NCI-H2081 treated with DMSO at 0.1 percent for 48 hours (cell line): ENCODE measurements around the gene STIP1.

Source experiments
- DNase-seq: peaks from one replicate; lab custom pipeline; 2025; lab: John Stamatoyannopoulos, UW

STIP1 gene

GRCh38 chr11:64185693-64186491 is at the start of gene STIP1:
TSS of gene STIP1 (plus strand) at chr11:64186171. CDS start at chr11:64186262, 91 bp downstream.
- peak; percentile 99 for DNase-seq

- no peak for DNase-seq
Measured at GRCh38 chr11:64136765-64137441, 49.1 kb upstream of the STIP1 start.

GRCh38 chr11:64138398-64138797 is 47.6 kb upstream of the STIP1 start:
- no peak for DNase-seq

GRCh38 chr11:64139049-64139448 is 46.9 kb upstream of the STIP1 start:
- DNase-seq, result no peak

GRCh38 chr11:64140082-64140481 is 45.9 kb upstream of the STIP1 start:
- DNase-seq, result no peak

DNA sequence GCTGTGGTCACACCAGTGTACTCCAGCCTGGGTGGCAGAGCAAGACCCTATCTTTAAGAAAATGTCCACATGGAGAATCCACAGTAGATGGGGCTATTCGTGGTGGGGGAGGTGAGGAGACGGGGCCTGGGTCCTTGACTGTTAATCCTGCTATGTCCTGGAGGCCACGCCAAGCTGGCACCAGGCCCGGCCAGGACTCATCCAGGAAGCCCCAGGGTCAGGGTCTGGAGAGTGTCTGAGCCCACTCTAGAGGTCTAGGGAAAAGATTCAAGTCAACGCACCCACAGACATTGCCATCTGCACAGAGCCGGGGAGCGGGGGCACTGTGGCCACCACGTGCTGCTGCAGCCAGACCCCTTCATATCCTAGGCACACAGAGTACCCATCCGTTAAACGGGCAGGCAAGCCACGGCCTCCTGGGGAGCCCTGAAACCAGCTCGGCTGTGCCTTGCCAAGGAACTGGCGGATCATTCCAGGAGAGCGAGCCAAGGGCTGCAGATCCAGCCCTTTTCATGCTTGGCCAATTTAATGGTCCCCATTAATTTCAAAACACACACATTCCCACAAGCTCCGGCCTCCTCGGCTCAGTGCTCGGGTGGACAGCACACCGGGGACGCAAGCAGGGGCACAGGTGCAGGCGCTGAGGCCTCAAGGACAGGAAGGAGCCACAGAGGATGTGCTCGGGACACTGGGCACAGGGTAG is 44.7 kb upstream of the STIP1 start:
- no peak for DNase-seq

DNA sequence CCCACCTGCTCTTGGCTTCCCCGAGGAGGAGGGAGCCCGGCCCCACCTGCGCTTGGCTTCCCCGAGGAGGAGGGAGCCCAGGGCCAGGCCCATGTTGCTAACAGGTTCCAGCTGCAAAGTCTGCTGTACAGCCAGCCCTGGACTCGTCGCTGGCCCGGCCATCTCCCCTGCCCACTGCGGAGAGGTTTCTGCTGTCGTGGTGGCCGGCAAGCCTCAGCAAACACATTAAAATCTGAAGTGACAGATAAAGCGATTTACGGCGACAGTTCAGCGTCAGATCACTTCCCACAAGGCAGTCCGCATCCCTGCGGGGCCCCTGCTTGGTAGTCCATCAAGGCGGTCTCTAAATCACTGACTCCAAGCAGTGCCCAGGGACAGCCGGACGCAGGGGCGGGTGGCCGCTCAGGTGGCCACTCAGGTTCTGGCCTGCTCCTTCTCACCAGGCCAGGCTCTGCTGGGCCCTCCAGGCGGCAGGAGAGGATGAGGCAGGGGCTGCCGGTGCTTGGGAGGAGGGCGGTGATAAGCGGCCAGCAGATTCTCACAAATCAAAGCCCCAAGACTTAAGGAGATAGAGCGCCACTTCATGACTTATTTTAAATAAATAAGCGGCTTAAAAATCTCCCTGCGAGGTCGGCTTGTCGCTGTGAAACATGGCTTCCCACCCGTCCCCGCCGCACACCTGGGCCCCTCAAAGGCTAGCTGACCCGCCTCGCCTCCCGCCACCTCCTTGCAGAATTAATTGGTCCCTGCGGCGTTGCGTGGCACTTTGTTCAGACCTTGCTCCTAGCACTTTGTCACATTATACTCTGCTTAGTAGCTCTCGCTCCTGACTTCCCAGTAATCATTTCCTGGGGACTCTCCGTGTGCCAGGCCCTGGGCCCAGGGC is 41.1 kb upstream of the STIP1 start:
- no peak for DNase-seq

GRCh38 chr11:64146036-64146955 is 39.7 kb upstream of the STIP1 start:
- DNase-seq, result no peak

- peak; percentile 92 for DNase-seq
Measured at GRCh38 chr11:64148226-64148916, 37.6 kb upstream of the STIP1 start.

GRCh38 chr11:64148917-64149617 is 36.9 kb upstream of the STIP1 start:
- DNase-seq, result no peak

DNA sequence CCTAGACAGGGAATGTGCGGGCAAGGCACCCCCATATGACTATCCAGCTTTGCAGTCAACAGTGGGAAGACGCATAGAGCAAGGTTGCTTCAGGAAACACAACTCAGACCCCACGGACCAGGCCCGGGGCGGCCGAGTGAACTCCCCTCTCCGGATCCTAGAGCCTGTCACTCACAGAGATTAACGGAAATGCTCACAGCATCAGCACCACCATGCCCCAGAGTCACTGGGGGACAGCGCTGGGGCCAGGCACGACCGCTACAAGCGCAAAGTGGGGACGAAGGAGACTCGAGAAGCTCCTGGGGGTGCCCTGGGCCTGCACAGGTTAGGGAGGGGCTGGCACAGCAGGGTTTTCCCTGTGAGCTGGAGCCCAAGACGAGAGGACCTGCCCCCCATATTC is 35.9 kb upstream of the STIP1 start:
- DNase-seq, result no peak

GRCh38 chr11:64150481-64151239 is 35.3 kb upstream of the STIP1 start:
- peak; percentile 5 for DNase-seq

DNA sequence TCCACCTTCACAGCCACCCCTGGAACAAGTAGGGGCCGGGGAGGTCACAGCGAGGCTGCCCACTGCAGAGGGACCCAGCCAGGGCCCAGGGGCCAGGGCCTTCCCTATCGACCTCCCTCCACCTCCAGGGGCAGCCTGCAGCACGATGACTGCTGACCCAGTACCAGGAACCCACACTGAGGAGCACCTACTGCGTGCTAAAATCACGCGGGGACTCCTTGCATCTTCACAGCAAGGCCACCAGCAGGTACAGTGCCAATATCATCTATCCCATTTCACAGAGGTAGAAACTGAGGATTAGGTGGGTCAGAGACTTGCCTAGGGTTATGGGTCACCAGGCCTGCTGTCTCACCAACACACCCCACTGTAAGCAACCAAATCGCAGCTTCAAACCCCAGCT is 34.6 kb upstream of the STIP1 start:
- DNase-seq, result no peak

DNA sequence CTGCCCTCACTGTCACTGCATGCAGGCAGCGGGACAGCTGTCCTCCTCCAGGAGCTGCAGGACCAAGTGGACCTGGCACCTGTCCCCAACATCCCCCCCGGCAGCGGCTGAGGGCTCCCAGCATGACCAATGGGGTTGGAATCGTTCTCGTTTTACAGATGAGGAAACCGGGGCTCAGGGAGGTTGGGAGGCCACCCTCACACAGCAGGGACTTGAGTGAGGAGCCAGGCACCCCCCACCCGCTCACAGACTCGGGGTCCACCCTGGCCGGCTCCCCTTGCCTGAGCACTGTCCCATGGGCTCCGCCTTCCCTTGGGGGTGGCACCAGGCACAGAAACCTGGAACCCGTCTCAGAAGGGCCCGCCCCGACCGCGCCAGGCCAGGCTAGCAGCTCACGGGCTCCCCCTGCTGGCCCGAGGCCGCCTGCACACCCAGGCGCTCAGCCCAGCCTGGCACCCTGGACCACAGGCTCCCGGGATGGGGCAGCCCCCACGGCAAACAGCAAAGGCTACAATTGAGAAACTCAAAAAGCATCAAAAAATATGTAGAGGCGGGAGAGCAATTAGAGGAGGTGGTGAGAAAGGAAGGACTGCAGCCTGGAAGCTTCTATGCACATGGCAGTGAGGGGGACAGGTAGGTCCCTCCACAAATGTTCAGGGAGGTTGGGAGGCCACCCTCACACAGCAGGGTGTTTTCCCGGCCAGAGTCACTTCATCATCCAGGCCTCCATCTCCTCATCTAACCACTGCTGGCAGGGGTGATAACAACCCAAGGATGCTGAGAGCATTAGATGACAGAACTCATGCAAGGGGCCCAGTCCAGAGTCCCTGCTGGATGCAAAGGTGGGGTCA is 32.9 kb upstream of the STIP1 start:
- DNase-seq, result peak; percentile 6

DNA sequence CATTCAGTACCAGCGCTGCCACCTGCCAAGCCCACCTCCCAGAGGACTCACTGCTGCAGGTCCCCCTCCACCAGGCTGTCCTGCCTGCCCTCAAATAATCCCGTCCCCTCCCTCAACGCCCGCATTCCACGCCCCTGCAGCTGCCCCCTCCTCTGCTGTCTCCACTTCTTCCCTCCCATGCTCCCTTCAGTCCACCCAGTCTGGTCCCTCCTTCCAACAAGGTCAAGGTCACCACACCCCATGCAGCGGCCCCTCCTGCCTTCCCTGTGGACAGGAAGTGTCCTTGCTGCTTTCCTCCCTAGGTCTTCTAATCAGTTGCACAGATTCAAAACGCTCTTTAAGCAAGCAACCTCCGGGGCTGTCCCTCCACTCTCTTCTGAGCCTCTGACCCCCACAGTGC is 32.2 kb upstream of the STIP1 start:
- DNase-seq, result no peak

DNA sequence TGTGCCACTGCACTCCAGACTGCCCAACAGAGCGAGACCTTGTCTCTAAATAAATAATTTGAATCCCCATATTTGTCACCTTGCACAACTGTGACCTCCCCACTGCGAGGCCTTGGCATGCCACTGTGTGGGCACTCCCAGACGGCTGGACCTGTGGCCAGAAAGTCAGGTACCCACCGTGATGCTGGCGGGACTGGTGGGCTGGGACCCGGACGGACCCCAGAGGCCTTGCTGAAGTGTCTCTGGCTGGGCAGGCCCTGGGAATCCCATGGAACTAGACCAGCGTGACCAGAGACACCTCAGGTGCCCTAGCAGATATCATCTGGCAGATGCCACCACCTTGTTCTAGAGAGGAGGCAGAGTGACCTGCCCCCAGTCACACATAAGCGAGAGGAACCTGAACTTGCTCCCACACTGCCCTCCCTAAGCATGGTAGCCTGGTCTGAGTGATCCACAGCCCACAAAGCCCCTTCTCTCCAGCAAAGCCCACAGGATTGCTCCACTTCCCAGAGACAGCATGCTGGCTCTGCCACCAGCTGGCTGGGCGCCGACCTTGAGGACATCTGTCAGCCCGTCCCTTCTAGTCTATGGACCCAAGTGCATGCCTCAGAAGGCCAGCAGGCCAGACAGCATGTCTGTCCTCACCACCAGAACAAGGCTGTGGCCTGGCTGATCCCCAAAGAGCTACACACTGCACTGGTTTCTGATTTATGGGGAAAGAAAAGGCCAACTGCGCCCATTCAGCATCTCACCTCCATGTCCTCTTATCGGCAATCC is 29.5 kb upstream of the STIP1 start:
- DNase-seq, result no peak
